Right atrium auricular region (tissue), 2 donors: ENCODE data around the gene RERE. TPM values are rescaled to one million over a fixed set of nuclear protein-coding genes. Genes with fewer than 3 reads are reported as not detected.

Experiments used
- DNase-seq: peaks from one replicate; pipeline ENCODE4 v3.0.0-alpha.2; 2019; ENCODE audit warnings: low spot score
- H3K27ac ChIP-seq, 2 donors: fragments of 200-600 bp; sonication (generic); 1 replicate in 1 of 2; 2 replicates in 1 of 2; pipeline ENCODE4 v1.5.1; 2016 to 2019
- H3K27me3 ChIP-seq, 2 donors: fragments of 200-600 bp; sonication (generic); one replicate each; pipeline versions ENCODE4 v1.5.1 to v1.6.0; 2017 to 2019
- H3K36me3 ChIP-seq: fragments of 200-600 bp; sonication (generic); one replicate; pipeline ENCODE4 v1.5.1; 2016
- H3K4me1 ChIP-seq, 2 donors: fragments of 200-600 bp; sonication (generic); one replicate each; pipeline versions ENCODE4 v1.5.1 to v1.6.0; 2017 to 2019
- H3K4me3 ChIP-seq, 2 donors: fragments of 200-600 bp; sonication (generic); 1 replicate in 1 of 2; 2 replicates in 1 of 2; pipeline ENCODE4 v1.5.1; 2017 to 2019; ENCODE audit warnings: mild to moderate bottlenecking in 1 of 2, moderate library complexity in 1 of 2
- H3K9me3 ChIP-seq, 2 donors: fragments of 200-600 bp; sonication (generic); one replicate each; pipeline ENCODE4 v1.5.1; 2019
- total RNA-seq, 2 donors: library from RNA; depleted of rRNA; stranded (reverse); fragments of >200 nt; gene quantifications; one replicate each; pipeline ENCODE4 v1.1.0, GENCODE V29; 2016
- TF ChIP-seq, protein P1 (sequence below), 2 donors: fragments of 200-600 bp; sonication (generic); IDR thresholded peaks; one replicate each; pipeline ENCODE4 v1.5.1; 2019; ENCODE audit warnings: antibody characterized with exemption in 2 of 2

RERE gene
- total RNA-seq, 2 donors from 2014 or later, result 99.8 to 125 TPM

DNA sequence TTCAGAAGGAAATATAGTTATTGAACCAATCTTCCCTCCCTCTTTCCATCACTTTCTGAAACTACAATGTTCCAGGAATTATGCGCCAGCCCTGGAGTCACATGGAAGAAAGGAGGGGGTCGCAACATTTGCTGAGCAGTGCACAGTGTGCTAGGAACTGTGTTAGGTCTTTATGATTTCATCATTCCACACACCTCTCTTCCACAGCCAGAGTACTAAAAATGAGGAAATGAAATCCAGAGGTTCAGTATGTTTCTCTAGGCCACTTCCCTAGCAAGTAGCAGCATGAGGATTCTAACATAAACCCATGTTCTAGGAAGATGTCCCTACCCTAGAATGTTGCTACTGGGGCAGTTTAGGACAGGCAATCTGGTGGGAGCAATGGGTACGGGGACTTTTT is 341.4 kb downstream of the RERE start:
- no peak for DNase-seq
- H3K4me1 ChIP-seq, result peaks cover 0 to 28% of the 10 kb centered on the region in 2 donors
- H3K27me3 ChIP-seq, result no peaks in the 10 kb centered on the region
- H3K4me3 ChIP-seq, result no peak overlapping the region
- no peaks in the 10 kb centered on the region for H3K36me3 ChIP-seq
- H3K27ac ChIP-seq, result no peak overlapping the region
- TF ChIP-seq, protein P1, sequence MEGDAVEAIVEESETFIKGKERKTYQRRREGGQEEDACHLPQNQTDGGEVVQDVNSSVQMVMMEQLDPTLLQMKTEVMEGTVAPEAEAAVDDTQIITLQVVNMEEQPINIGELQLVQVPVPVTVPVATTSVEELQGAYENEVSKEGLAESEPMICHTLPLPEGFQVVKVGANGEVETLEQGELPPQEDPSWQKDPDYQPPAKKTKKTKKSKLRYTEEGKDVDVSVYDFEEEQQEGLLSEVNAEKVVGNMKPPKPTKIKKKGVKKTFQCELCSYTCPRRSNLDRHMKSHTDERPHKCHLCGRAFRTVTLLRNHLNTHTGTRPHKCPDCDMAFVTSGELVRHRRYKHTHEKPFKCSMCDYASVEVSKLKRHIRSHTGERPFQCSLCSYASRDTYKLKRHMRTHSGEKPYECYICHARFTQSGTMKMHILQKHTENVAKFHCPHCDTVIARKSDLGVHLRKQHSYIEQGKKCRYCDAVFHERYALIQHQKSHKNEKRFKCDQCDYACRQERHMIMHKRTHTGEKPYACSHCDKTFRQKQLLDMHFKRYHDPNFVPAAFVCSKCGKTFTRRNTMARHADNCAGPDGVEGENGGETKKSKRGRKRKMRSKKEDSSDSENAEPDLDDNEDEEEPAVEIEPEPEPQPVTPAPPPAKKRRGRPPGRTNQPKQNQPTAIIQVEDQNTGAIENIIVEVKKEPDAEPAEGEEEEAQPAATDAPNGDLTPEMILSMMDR (IDR thresholded peaks at IDR 0.05), result no peak
- no peaks in the 10 kb centered on the region for H3K9me3 ChIP-seq

DNA sequence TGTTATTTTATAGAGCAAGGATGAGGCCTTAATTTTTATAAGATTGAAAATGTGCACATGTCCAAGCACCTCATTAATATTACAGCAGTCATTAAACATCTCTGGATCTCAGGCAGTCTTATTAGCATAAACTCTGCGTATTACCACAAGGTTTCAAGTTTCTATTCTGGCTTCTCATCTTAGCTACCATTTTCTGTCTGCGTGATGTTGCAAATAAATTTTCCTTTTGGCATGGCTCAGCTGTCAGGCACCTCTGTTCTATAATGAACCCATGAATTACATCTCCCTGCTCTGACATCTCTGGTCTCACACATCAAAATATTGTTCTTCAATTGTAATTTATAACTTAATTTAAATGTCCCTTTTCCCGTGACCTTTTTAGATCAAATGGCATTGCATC is 343.1 kb downstream of the RERE start:
- no peak for DNase-seq
- Histone ChIP-seq H3K9me3 (no peaks in the 10 kb centered on the region), H3K36me3 (no peaks in the 10 kb centered on the region), H3K27me3 (no peaks in the 10 kb centered on the region), H3K4me1 (peaks cover 0 to 28% of the 10 kb centered on the region in 2 donors), H3K27ac (no peak overlapping the region), H3K4me3 (no peak overlapping the region)
- TF ChIP-seq, protein P1 (IDR thresholded peaks at IDR 0.05), result no peak

DNA sequence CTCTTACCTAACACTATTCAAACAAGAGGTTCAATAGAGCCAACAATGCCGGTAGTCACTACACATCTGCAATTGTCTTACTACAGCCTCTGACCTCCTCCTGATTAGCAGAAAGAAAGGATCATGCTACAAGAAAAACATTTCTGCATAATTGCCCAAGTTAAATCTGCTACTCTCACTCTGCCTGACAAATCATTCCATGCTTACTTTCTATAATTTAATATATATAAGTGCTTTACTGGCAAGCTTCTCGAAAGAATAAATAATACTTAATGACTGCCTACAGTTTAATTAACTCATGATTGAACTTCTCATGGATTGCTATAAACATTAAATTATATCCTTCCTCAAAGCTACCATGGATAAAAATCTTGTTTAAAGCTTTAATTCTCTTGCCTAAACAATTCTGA is 343.5 kb downstream of the RERE start:
- no peaks in the 10 kb centered on the region for H3K9me3 ChIP-seq
- H3K27ac ChIP-seq, result no peak overlapping the region
- H3K4me3 ChIP-seq, result no peak overlapping the region
- H3K27me3 ChIP-seq, result no peaks in the 10 kb centered on the region
- TF ChIP-seq, protein P1 (IDR thresholded peaks at IDR 0.05), result no peak
- peaks cover 0 to 28% of the 10 kb centered on the region in 2 donors for H3K4me1 ChIP-seq
- no peaks in the 10 kb centered on the region for H3K36me3 ChIP-seq
- DNase-seq, result no peak

DNA sequence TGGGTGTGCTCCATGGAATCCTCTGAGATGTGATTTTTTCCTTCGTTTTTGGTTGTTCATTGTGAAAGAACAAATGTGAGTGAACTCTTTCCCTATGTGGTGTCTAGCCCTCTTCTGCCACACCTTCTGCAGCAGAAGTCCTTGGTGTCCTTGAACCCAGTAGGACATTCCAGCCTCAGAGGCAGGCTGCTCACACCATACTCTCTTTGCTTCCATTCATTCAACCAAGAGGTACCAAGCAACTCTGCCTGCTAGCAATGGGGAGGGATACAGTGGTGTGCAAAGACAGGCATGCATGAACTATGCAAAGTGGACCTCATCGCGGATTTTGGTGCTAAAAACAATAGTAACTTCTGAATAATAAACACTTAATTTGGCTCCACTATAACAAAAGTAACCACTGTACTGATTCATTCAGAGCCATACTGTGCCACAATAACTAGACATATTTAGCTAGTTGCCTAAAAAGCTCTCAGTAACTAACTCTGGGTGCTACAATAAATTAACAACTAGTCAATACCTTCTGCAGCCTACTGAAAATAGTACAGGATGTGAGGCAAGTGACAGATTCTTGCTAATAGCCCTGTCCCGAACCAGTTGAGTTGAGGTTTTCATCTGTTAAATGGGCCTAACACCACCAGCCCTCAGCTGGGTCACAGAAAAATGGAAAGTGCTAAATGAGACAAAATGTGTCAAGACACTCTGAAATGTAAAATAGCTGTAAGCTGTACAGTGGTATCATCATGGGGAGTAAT is 344.1 kb downstream of the RERE start:
- Histone ChIP-seq H3K36me3 (no peaks in the 10 kb centered on the region), H3K4me1 (peaks cover 0 to 24% of the 10 kb centered on the region in 2 donors), H3K27ac (no peak overlapping the region), H3K4me3 (no peak overlapping the region), H3K9me3 (no peaks in the 10 kb centered on the region), H3K27me3 (no peaks in the 10 kb centered on the region)
- TF ChIP-seq, protein P1 (IDR thresholded peaks at IDR 0.05), result no peak
- no peak for DNase-seq

DNA sequence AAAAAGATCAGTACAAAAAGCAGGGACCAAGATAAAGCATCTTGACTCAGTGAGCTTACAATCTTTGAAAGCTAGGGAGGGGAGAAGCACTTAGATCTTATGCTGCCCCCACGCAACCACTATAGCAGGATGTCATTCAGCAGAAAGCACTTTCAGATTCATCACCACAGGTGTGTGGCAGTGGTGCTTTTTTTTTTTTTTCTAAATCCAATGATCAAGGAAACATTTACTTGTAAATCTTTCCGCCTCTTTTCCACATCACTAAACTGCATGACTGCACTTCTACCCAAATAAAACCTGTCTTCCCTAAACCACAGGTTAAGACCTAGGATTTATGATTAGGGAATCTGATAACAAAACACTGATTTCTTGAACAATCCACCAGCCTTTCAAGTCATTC is 344.8 kb downstream of the RERE start:
- Histone ChIP-seq H3K27ac (no peak overlapping the region), H3K4me1 (peaks cover 0 to 17% of the 10 kb centered on the region in 2 donors), H3K9me3 (no peaks in the 10 kb centered on the region), H3K4me3 (no peak overlapping the region), H3K27me3 (no peaks in the 10 kb centered on the region), H3K36me3 (no peaks in the 10 kb centered on the region)
- TF ChIP-seq, protein P1 (IDR thresholded peaks at IDR 0.05), result no peak
- DNase-seq, result no peak

DNA sequence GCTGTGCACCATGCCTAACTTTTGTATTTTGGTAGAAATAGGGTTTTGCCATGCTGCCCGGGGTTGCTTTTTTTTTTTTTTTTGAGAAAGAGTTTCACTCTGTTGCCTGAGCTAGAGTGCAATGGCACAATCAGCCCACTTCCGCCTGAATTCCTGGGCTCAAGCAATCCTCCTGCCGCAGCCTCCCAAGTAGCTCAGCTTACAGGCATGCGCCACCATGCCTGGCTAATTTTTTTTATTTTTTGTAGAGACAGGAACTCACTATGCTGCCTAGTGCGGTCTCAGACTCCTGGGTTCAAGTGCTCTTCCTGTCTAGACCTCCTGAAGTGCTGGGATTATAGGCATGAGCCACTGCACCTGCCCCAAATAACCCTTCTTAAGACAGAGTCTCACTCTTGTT is 346.0 kb downstream of the RERE start:
- no peak overlapping the region for H3K27ac ChIP-seq
- no peaks in the 10 kb centered on the region for H3K36me3 ChIP-seq
- DNase-seq, result no peak
- peaks cover 0 to 8% of the 10 kb centered on the region in 2 donors for H3K4me1 ChIP-seq
- H3K4me3 ChIP-seq, result no peak overlapping the region
- H3K9me3 ChIP-seq, result no peaks in the 10 kb centered on the region
- H3K27me3 ChIP-seq, result no peaks in the 10 kb centered on the region
- TF ChIP-seq, protein P1 (IDR thresholded peaks at IDR 0.05), result no peak
